K562 (cell line): ENCODE data around the gene GLUD1.

Source experiments
- CREM ChIP-seq: IDR thresholded peaks from 2 replicates; pipeline ENCODE4 v1.6.1; 2014; ENCODE audit warnings: antibody characterized with exemption, low read depth
- ELK1 ChIP-seq: sonication (generic); formaldehyde crosslinking; IDR thresholded peaks from 2 replicates; pipeline ENCODE4 v1.8.1; 2022; ENCODE audit warnings: missing genetic modification reagents
- ZBTB8A ChIP-seq: fragments of 450-650 bp; IDR thresholded peaks from 2 replicates; pipeline ENCODE4 v1.6.1; 2018; ENCODE audit warnings: mild to moderate bottlenecking, moderate library complexity; ENCODE audit not compliant: partially characterized antibody
- ZNF263 ChIP-seq: sonication (generic); formaldehyde crosslinking; IDR thresholded peaks from 2 replicates; pipeline ENCODE4 v1.8.0; 2022; ENCODE audit warnings: mild to moderate bottlenecking, missing genetic modification reagents, borderline replicate concordance

- no peak for TF ChIP-seq ZNF263 (CRISPR knock-in tag)
- TF ChIP-seq CREM = no peak
- no peak for TF ChIP-seq ZBTB8A
- no peak for TF ChIP-seq ELK1
These were observed 55.9 kb downstream of the GLUD1 start for GRCh38 chr10:87038786-87039185.
